GM19395 (cell line): ENCODE measurements around the gene CHD6.

Source experiments
- ATAC-seq: cut with Tn5 transposase; IDR thresholded peaks from one replicate; pipeline ENCODE4 v1.9.1; 2021; ENCODE audit warnings: mild to moderate bottlenecking, moderate library complexity; ENCODE audit not compliant: unreplicated experiment

Gene CHD6

GRCh38 chr20:41587523-41587922, 30.7 kb downstream of the CHD6 start:
- ATAC-seq: no peak

- no peak for ATAC-seq
Measured at GRCh38 chr20:41586772-41587171, 31.4 kb downstream of the CHD6 start.

GRCh38 chr20:41580350-41580749, 37.8 kb downstream of the CHD6 start:
- no peak for ATAC-seq

GRCh38 chr20:41577129-41578009, 40.8 kb downstream of the CHD6 start:
- no peak for ATAC-seq

GRCh38 chr20:41575412-41575811, 42.8 kb downstream of the CHD6 start:
- no peak for ATAC-seq

GRCh38 chr20:41574802-41575389, 43.3 kb downstream of the CHD6 start:
- ATAC-seq: no peak

- ATAC-seq: no peak
Measured at GRCh38 chr20:41573955-41574354, 44.2 kb downstream of the CHD6 start.

GRCh38 chr20:41572010-41572572, 46.1 kb downstream of the CHD6 start:
- no peak for ATAC-seq

GRCh38 chr20:41571006-41571405, 47.2 kb downstream of the CHD6 start:
- ATAC-seq: no peak

- ATAC-seq: no peak
Measured at GRCh38 chr20:41570557-41570956, 47.6 kb downstream of the CHD6 start.

GRCh38 chr20:41567615-41568014, 50.6 kb downstream of the CHD6 start:
- no peak for ATAC-seq

GRCh38 chr20:41566896-41567527, 51.2 kb downstream of the CHD6 start:
- no peak for ATAC-seq

GRCh38 chr20:41563087-41563486, 55.1 kb downstream of the CHD6 start:
- no peak for ATAC-seq

- ATAC-seq: no peak
Measured at GRCh38 chr20:41560970-41561369, 57.2 kb downstream of the CHD6 start.

GRCh38 chr20:41559658-41560057, 58.5 kb downstream of the CHD6 start:
- ATAC-seq: no peak

- no peak for ATAC-seq
Measured at GRCh38 chr20:41553142-41553879, 64.9 kb downstream of the CHD6 start.

- ATAC-seq: no peak
Measured at GRCh38 chr20:41552295-41553068, 65.7 kb downstream of the CHD6 start.

GRCh38 chr20:41551011-41551705, 67.0 kb downstream of the CHD6 start:
- no peak for ATAC-seq

- ATAC-seq: no peak
Measured at GRCh38 chr20:41547221-41547620, 71.0 kb downstream of the CHD6 start.

GRCh38 chr20:41546535-41546934, 71.6 kb downstream of the CHD6 start:
- no peak for ATAC-seq
